ENCODE data around the gene SHH.

SHH gene

DNA sequence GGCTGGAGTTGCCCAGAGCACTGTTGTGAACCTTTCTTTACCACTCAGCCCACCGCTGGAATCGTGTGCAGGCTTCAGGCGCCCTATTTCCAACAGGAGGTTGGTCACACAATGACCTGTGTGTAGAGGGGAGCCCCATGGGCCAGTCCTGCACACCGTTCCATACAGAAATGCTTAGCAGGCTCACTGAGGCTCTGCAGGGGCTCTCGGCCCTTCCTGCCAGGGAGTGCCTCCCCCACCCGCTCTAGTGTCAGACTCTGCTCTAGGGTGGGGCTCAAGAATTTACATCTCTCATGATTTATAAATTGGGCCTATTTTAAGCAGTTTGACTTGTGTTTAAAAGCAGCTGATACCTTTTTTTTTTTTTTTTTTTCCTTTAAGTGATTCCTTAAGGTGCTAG lies 42.0 kb downstream of the SHH start:
- no peak overlapping the region for H3K27ac ChIP-seq

DNA sequence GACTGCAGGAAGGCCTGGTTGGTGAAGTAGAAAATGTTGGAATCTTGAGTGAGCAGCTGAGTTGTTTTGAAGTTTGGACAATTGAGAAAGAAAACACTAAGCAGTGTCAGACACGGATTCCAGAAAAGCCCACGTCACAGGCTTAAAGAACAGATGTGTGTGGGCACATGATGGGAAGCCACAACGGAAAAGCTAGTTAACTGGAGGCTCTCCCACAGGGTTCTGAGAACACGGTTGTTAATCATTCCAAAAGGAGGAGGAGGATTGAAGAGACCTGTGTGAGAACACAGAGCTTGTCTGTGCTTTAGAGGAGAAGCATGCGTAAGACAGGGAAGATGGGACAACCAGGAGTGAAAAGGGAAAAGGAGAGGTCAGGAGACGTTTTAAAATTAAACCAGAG lies 42.6 kb downstream of the SHH start:
- H3K27ac ChIP-seq: no peak overlapping the region
- DNase-seq (ENCODE audit: low read depth, low spot score): no peak

More for the DNA sequence above, 42.0 kb downstream of the SHH start:
- no peak for DNase-seq (ENCODE audit: low read depth, low spot score)

DNA sequence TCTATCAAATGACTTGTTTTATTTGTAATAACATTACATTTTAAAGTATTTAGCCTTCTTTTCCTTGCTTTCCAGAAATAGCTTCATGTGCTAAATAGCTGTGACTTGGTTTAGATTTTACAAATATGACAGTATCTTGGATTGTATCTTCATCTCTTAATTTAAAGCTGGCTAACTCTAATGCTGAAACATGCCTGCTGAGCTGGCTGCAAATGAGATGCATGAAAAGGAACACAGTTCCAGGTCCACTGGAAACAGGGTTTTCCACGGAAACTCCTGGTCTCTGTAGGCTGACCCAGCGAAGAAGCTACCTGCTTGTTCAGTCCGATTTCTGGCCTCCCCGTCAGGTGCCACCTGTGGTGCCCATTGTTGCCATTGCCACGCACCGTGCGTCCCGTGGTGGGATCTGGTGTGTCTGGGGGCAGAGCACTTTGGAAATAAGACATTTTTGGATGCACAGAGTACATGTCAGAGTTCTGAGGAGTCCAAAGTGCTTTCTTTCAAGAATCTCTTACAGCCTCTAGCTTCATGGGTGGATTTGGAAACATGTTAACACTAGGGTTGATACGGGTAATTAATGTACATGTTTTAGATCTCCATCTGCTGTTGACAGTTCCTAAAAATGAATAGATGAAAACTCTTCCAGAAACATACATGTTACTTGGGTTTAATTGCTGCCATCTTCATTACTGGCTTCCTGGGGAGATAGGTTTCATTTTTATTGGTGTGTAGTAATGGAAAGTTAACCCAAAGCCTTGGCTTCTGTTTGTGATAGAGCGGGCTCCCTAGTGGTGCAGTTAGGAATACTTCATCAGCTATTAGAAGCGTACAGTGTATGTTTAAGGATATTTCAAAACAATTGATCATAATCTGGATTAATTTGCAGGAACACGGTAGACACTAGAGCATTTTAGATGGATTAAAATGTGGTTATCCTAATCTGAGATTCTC lies 45.0 kb downstream of the SHH start:
- no peak for DNase-seq (ENCODE audit: low read depth, low spot score)
- no peak overlapping the region for H3K27ac ChIP-seq

DNA sequence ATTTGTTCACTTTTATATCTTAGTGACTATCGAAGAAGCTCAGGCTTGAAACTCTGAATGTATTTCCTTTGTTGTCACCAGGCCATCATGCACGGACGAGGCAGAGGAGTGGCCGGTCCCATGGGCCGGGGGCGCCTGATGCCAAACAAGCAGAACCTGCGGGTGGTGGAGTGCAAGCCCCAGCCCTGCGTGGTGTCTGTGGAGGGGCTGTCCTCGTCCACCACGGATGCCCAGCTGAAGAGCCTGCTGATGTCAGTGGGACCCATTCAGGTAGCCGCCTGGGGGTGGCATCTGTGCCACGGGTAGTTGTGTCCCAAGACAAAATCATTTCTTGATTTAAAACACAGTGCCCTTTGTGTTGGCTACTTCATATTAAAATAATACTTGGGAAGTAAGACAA lies 45.9 kb downstream of the SHH start:
- no peak overlapping the region for H3K27ac ChIP-seq
- DNase-seq (ENCODE audit: low read depth, low spot score): no peak

DNA sequence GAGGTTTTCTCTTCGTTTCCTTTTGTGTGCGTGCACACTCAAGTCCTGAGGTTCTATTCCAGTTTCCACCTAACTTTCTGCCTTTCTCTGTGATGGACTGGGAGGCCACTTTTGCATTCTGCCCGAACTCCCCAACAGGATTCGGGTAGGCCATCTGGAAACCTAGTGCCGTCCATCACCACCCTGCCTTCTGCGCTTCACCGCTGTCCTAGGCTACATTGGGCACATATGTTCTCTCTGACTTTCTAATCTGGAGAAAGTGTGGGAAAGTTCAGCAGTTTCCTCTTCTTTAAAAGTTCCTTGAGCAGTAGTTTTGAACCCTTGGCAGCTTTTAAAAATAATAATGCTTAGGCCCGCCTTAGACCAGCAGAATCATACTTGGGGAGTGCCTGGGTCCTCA lies 46.8 kb downstream of the SHH start:
- no peak for DNase-seq (ENCODE audit: low read depth, low spot score)
- no peak overlapping the region for H3K27ac ChIP-seq

DNA sequence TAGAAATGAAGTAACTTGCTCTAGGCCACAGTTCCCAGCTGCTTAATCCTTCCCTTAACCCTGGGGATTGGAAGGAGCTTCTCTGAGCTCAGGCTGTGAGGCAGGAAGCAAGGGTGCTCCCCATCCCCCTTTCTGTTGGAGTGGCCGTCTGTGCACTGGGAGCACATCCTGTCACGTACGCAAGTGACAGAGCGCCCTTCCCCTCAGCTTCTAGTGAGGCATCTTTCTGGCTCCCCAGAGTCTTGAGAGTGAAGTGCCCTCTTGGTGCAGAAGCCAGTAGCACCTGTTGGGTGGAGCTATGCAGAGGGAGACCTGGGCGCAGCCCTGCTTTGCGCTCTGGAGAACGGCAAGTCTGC lies 47.8 kb downstream of the SHH start:
- DNase-seq (ENCODE audit: low read depth, low spot score): no peak
- no peak overlapping the region for H3K27ac ChIP-seq

DNA sequence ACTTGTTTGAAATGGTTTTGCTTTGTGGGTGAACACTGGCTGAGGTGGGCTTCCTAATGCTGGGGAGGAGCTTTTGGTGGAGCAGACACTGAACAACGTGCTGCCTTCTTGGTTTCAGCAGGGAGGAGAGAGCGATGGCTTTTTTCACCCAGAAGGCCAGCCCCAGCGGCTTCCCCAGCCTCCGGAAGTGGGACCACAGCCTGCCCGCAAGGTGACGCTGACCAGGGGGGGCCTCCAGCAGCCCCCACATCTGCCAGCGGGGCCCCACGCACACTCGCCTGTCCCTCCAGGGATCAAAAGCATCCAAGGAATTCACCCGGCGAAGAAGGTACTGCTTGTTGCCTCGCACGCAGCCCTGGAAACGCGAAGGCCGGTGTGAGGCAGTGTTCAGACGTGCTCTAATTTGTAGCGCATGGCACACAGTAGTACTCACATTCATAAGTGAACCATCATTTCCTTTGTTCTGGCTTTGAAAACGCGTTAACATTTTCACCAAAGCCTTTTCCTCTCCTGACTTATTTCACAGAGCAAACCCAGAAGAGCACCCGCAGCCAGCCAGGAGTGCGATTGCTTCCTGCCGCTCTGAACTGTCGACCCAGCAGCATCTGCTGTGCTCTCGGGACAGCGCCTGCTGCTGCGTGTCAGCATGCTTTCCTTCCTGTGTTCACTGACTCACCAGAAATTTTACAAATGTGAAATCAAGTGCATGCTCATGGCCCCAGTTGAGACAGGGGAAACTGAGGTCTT lies 48.4 kb downstream of the SHH start:
- no peak for DNase-seq (ENCODE audit: low read depth, low spot score)
- no peak overlapping the region for H3K27ac ChIP-seq

DNA sequence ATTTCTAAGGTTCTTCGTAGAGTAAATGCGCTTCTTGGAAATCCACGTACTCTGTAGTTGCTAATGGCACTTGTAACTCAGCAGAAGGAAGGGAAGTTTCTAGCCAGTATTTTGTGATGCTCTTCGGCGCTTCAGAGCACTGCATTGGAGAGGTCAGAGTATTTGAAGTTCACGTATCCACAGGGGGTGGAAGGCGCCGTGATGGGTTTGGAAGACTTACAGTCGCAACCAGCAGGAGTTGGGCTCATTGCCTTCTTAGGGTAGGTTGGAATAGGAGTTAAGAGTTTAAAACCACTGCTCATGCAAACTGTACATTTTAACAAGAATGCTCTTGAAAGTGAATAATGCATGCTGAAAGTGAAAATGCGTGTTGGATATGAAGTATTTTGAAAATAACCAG lies 49.1 kb downstream of the SHH start:
- no peak for DNase-seq (ENCODE audit: low read depth, low spot score)
- no peak overlapping the region for H3K27ac ChIP-seq

DNA sequence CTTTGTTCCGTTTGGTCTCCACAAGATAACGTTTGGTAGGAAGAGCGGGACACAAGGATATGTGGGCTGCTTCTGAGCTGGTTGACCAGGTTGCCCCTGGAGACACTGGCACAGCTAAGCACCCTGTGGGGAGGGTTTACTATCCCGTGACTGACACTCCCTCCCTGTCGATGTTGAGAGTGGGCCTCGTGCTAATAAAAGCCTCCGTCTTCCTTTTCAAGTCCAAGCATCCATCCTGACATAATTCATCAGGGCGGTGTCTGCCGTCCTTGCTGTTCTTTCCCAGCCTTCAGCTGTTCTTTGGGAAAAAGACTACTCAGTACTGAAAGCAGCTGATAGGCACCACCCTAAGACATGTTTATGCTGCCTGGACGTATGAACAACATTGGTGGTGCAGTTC lies 49.6 kb downstream of the SHH start:
- DNase-seq (ENCODE audit: low read depth, low spot score): no peak
- H3K27ac ChIP-seq: no peak overlapping the region

DNA sequence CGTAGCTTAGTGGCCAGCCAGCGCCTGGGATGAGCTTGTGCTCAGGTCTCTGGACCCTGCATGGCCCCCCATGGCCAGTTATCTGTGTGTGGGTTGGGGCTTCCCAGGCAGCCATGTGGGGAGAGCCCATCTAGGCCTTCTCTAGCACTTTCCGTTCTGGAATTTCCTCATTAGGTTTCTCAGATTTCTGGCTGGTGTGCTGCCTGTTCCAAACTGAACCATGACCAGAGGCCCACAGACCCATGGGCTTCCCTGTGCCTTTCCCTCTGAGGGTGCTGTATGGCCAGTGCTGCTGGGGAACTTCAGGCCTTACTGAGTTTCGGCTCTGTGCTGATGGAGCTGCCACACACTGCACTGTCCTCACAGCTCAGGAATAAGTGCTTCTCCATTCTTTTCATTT lies 50.2 kb downstream of the SHH start:
- no peak for DNase-seq (ENCODE audit: low read depth, low spot score)
- H3K27ac ChIP-seq: no peak overlapping the region

DNA sequence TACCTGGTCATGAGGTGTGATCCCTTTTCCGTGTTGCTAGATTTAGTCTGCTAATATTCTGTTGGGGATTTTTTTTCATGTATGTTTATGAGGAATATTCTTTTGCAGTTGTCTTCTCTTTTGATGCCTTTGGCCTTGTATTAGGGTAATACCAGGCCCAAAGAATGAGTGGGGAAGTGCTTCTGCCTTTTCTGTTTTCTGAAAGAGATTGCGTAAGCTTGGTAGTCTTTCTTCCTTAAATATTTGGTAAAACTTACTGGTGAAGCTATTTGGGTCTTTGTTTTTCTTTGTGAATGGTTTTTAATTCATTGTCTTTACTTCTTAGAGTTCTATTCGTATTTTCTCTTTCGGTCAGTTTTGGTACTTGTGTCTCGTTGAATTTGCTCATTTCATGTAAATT lies 51.1 kb downstream of the SHH start:
- DNase-seq (ENCODE audit: low read depth, low spot score): no peak
- H3K27ac ChIP-seq: no peak overlapping the region

DNA sequence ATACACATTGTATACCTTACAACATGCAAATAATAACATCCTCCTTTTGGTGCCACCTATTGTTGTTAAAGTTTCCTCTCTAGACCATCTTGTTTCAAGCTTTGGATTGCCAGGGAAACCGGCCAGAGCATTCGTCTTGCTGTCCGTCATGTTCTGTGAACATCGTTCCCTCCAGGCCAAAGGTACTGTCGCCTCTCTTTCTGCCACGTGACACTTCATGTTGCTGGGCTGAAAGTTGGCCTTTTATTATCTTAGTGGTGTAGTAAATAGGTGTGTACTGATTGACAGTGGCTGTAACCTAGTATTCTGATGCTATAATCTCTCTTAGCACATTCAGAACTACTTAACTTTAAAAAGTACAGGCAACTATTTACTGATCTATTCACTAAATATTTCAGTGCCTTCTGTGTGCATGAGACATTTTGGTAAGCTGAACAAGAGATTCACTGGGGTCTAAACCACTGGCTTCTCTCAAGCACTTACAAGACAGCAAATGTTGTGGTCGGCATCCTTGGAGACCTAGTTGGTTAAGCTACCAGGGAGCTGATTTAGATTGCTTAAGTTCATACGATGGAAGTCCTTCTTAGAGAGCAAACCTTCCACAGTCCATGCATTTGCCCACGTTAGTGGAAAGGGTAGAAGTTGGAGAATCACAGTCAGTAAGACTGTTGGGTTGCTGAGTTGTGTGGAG lies 52.4 kb downstream of the SHH start:
- H3K27ac ChIP-seq: no peak overlapping the region
- no peak for DNase-seq (ENCODE audit: low read depth, low spot score)

DNA sequence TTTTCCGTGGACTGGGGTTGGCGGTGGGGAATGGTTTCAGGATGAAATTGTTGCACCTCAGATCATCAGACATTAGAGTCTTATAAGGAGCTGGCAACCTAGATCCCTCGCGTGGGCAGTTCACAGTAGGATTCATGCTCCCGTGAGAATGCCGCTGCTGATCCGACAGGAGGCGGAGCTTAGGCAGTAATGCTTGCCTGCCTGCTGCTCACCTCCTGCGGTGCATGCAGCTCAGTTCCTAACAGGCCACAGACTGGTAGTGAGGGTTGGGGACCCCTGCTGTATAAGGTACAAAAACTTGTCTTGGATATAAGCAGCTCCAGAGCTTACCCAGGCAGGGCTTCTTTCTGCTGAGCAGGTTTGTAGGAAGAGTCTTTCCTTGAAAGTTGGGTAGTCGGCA lies 53.9 kb downstream of the SHH start:
- no peak overlapping the region for H3K27ac ChIP-seq
- DNase-seq (ENCODE audit: low read depth, low spot score): no peak

DNA sequence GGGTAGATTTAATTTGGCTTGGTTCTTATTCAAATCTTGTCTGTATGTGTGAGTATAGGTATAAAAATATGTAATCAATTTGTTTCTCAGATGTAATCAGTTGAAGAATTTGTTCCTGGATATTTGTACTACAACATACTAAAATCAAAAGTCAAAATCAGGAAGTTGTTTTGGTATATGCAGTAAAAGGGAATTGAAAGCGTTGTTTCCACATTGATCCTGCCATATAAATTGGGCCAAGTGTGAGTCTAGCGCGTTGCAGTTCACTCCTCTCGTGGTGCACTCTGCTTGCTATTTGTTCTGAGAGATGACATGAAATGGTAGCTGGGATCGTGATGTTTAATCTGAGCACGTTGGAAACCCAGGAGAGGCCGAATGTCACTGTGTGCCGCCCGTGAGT lies 55.9 kb downstream of the SHH start:
- H3K27ac ChIP-seq: no peak overlapping the region
- no peak for DNase-seq (ENCODE audit: low read depth, low spot score)

DNA sequence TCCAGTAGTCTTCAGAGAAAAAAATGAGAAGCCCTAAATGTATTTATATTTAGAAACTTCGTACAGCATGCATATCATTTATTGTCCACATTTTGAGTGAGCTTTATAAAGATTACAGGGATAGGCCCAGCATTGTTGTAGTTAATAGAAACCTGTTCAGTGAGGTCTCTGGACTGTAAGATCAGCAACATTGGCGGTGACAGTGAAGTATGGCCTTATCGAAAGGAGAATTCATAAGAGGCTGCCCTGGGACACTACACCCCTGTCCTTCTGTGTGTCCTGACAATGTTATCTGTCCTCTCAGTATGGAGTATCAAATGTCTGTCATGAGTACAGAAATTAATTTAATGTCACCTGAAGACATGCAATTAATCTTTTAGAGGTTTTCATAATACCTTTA lies 57.2 kb downstream of the SHH start:
- no peak for DNase-seq (ENCODE audit: low read depth, low spot score)
- no peak overlapping the region for H3K27ac ChIP-seq

DNA sequence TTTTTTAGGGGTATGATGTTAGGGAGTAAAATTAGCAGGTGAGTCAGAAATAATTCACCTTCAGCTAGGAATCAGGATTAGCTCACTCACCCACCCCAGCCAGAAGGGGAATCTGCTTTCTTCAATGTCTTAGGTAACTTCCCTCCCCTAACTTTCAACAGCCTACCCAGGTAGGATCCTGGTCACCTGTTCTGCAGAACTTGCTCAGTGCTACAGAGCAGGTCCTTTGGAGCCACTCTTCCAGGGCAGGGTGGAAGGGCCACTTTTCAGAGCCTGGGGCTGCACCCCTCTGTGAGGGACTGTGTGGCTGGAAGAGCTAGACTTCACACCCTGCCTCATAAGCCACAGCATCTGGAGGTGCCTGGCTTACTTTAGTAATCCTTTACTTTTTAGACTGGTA lies 58.1 kb downstream of the SHH start:
- H3K27ac ChIP-seq: no peak overlapping the region
- DNase-seq (ENCODE audit: low read depth, low spot score): no peak

DNA sequence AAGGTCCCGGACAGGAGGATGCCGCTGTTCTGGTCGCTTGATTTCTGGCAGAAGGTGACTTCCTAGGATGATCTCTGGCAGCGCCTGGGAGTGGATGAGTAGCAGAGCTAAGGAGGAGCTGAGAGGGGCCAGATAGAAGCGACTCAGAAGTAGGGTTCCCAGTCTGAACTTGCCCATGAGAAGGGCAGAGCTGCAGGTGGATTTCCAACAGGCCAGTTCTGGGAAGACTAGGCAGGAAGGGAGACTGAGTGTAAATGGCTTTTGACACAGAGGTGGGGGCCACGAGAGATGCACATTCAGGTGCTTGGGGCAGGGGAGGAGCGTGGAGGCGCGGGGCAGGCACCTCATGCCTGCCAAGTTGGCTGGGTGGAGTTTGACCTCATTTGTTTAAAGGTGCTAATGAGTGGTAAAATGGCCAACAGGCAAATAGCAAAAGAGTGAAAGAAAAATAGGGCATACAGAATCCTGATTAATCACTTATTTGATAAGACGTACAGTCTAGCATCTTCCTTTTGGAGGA lies 58.8 kb downstream of the SHH start:
- DNase-seq (ENCODE audit: low read depth, low spot score): peak; percentile 10
- H3K27ac ChIP-seq: no peak overlapping the region

DNA sequence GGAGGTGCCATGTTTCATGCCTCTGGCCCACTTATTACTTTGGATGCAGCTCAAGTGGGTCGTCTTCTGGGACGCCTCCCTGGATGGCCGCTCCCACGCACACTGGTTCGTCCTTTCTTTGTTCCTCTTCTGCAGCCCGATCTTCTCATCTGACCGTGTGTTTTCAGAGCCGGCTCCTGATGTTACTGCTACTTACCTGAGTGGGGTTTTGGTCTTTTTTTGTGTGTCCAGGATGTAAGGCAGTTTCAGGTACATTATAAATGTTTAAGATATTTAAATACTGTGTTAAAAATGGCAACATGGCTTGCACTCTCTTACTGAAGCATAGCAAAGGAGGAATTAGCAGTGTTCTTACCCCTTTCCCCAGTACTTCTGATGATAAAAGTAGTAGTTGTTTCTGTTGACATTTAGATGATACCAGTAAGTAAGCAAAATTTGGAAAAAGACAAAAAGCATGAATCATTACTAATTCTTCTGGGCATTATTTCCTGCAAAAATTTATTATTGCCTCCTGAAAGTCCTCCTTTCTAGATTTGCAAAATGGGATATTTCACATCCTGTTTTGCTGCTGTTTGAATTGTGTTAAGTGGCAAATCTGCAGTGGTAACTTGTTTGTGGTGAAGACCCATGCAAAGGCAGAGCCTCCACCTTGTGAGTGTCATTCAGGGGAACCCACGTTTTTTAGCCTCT lies 59.4 kb downstream of the SHH start:
- no peak overlapping the region for H3K27ac ChIP-seq
- DNase-seq (ENCODE audit: low read depth, low spot score): no peak

DNA sequence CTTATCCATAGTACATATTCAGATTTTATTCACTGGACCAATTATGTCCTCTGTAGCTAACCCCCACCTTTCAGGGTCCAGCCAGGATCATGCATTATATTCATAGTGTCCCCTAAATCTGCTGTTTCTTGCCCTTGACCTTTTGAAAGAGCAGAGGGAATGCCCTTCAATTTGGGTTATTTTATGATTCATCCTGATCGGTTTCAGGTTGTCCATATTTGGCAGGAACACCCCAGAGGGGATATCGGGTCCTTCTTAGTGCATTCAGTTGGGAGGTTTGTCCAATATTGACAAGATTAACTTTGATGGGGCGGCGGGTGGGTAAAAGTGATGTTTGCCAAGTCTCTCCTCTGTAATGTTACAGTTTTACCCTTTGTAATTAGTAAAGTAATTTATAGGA lies 60.9 kb downstream of the SHH start:
- no peak overlapping the region for H3K27ac ChIP-seq
- DNase-seq (ENCODE audit: low read depth, low spot score): no peak
